ENCODE data around the gene TMEM41A. TPM values are rescaled to one million over a fixed set of nuclear protein-coding genes. Genes with fewer than 3 reads are reported as not detected.

TMEM41A gene
- total RNA-seq, 1 donor from 2014 or later: 31.6 TPM

- Histone ChIP-seq H3K27me3 (no peaks in the 10 kb centered on the region), H3K9me3 (no peaks in the 10 kb centered on the region), H3K27ac (no peak overlapping the region), H3K4me1 (no peaks in the 10 kb centered on the region), H3K36me3 (peaks cover 25% of the 10 kb centered on the region), H3K4me3 (no peak overlapping the region)
- intact Hi-C loops (cut with DNase I): no loop called here
- DNase-seq (no peak), ATAC-seq (no peak)
- TF ChIP-seq, protein P1, sequence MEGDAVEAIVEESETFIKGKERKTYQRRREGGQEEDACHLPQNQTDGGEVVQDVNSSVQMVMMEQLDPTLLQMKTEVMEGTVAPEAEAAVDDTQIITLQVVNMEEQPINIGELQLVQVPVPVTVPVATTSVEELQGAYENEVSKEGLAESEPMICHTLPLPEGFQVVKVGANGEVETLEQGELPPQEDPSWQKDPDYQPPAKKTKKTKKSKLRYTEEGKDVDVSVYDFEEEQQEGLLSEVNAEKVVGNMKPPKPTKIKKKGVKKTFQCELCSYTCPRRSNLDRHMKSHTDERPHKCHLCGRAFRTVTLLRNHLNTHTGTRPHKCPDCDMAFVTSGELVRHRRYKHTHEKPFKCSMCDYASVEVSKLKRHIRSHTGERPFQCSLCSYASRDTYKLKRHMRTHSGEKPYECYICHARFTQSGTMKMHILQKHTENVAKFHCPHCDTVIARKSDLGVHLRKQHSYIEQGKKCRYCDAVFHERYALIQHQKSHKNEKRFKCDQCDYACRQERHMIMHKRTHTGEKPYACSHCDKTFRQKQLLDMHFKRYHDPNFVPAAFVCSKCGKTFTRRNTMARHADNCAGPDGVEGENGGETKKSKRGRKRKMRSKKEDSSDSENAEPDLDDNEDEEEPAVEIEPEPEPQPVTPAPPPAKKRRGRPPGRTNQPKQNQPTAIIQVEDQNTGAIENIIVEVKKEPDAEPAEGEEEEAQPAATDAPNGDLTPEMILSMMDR (IDR thresholded peaks at IDR 0.05): no peak
These were observed 9.0 kb upstream of the TMEM41A start for GRCh38 chr3:185507883-185508282.

GRCh38 chr3:185504636-185505035, 5.8 kb upstream of the TMEM41A start:
- no peak overlapping the region for H3K4me3 ChIP-seq
- DNase-seq: no peak
- H3K27ac ChIP-seq: no peak overlapping the region
- no peaks in the 10 kb centered on the region for H3K36me3 ChIP-seq
- TF ChIP-seq, protein P1 (IDR thresholded peaks at IDR 0.05): no peak
- intact Hi-C loops (cut with DNase I): no loop called here
- peak; percentile 56 for ATAC-seq
- no peaks in the 10 kb centered on the region for H3K4me1 ChIP-seq
- H3K9me3 ChIP-seq: no peaks in the 10 kb centered on the region
- H3K27me3 ChIP-seq: no peaks in the 10 kb centered on the region

- Histone ChIP-seq H3K4me1 (no peaks in the 10 kb centered on the region), H3K9me3 (no peaks in the 10 kb centered on the region), H3K27ac (no peak overlapping the region), H3K27me3 (no peaks in the 10 kb centered on the region), H3K4me3 (no peak overlapping the region), H3K36me3 (no peaks in the 10 kb centered on the region)
- DNase-seq (no peak), ATAC-seq (no peak)
- intact Hi-C loops (cut with DNase I): no loop called here
- TF ChIP-seq, protein P1 (IDR thresholded peaks at IDR 0.05): no peak
These were observed 4.7 kb upstream of the TMEM41A start for GRCh38 chr3:185503521-185503920.

DNA sequence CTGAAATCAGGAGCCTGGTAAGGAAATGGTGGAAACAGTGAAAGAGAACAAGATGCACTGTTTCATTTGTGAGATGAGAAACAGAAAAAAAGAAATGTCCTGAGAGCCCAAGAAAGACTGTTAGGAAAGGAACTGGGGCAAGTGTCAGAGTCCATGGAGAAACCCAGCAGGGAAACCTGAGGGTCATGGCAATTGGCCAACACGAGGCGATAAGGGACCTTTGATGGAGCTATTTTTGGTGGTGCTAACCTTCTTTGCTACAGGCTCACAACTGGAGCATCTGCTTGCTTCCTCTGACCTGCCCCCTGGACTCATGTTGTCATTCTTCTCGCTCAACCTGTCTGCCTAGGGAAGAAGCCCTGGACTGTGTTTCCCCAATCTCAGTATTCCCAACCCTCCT, 4.2 kb upstream of the TMEM41A start:
- H3K27me3 ChIP-seq: no peaks in the 10 kb centered on the region
- no peak overlapping the region for H3K4me3 ChIP-seq
- no peaks in the 10 kb centered on the region for H3K4me1 ChIP-seq
- DNase-seq (no peak), ATAC-seq (no peak)
- H3K9me3 ChIP-seq: no peaks in the 10 kb centered on the region
- TF ChIP-seq, protein P1 (IDR thresholded peaks at IDR 0.05): no peak
- H3K27ac ChIP-seq: no peak overlapping the region
- H3K36me3 ChIP-seq: no peaks in the 10 kb centered on the region
- intact Hi-C loops (cut with DNase I): no loop called here

GRCh38 chr3:185490241-185490640, 8.6 kb downstream of the TMEM41A start:
- intact Hi-C loops (cut with DNase I): no loop called here
- Histone ChIP-seq H3K9me3 (no peaks in the 10 kb centered on the region), H3K4me1 (no peaks in the 10 kb centered on the region), H3K27me3 (no peaks in the 10 kb centered on the region), H3K36me3 (peaks cover 49% of the 10 kb centered on the region), H3K27ac (no peak overlapping the region), H3K4me3 (no peak overlapping the region)
- ATAC-seq (no peak), DNase-seq (no peak)
- TF ChIP-seq, protein P1 (IDR thresholded peaks at IDR 0.05): no peak

- no peaks in the 10 kb centered on the region for H3K4me1 ChIP-seq
- DNase-seq (no peak), ATAC-seq (peak; percentile 79)
- no peak overlapping the region for H3K27ac ChIP-seq
- H3K4me3 ChIP-seq: no peak overlapping the region
- peaks cover 43% of the 10 kb centered on the region for H3K36me3 ChIP-seq
- TF ChIP-seq, protein P1 (IDR thresholded peaks at IDR 0.05): no peak
- H3K9me3 ChIP-seq: no peaks in the 10 kb centered on the region
- no peaks in the 10 kb centered on the region for H3K27me3 ChIP-seq
- intact Hi-C loops (cut with DNase I): no loop called here
These were observed 9.4 kb downstream of the TMEM41A start for GRCh38 chr3:185489462-185489861.
